B cell (primary cell): Measurements from ENCODE around the gene TMEM115. TPM values are rescaled to one million over a fixed set of nuclear protein-coding genes. Genes with fewer than 3 reads are reported as not detected.

Source experiments
- ATAC-seq: fragments of 200-7000 bp; cut with Tn5 transposase; one replicate; pipeline ENCODE4 v1.10.0; 2021; ENCODE audit warnings: low read depth, mild to moderate bottlenecking, moderate number of reproducible peaks, moderate library complexity
- CTCF ChIA-PET: fragments of 350-600 bp; sonication (Branson Sonifier 250); formaldehyde crosslinking; loops from one replicate; lab custom pipeline; 2021; ENCODE audit warnings: antibody characterized with exemption, inconsistent platforms; lab: Charles Lee
- POLR2A ChIA-PET: fragments of 350-600 bp; sonication (Branson Sonifier 250); formaldehyde crosslinking; loops from one replicate; lab custom pipeline; 2021; ENCODE audit warnings: antibody characterized with exemption; lab: Charles Lee
- DNase-seq: peaks from one replicate; pipeline ENCODE4 v3.0.0; 2013
- H2AFZ ChIP-seq: 2 replicates; pipeline ENCODE4 v1.6.1; 2012; ENCODE audit warnings: mild to moderate bottlenecking, low read depth, low read length; ENCODE audit not compliant: insufficient read depth, poor library complexity, severe bottlenecking
- H3K27ac ChIP-seq, 2 donors: 1 replicate in 1 of 2; 2 replicates in 1 of 2; pipeline ENCODE4 v1.5.1; 2012 to 2013; ENCODE audit warnings: low read length in 2 of 2, mild to moderate bottlenecking in 2 of 2, moderate library complexity in 1 of 2
- H3K27me3 ChIP-seq, 4 experiments: fragments of 200-600 bp in 1 of 4; sonication (generic) in 1 of 4; replicated peaks in 1 of 4; 1 replicate in 2 of 4; 2 replicates in 2 of 4; pipeline versions ENCODE4 v1.6.1 to v1.7.0; 2013 to 2016; ENCODE audit warnings: low read length in 3 of 4, mild to moderate bottlenecking in 2 of 4, mixed read lengths in 1 of 4, moderate library complexity in 1 of 4; ENCODE audit not compliant: insufficient read depth in 4 of 4, control insufficient read depth in 3 of 4; ENCODE audit errors: control extremely low read depth in 1 of 4
- H3K36me3 ChIP-seq, 2 experiments: replicated peaks in 1 of 2; 1 replicate in 1 of 2; 2 replicates in 1 of 2; pipeline versions ENCODE4 v1.6.1 to v1.7.1; 2013; ENCODE audit warnings: low read length in 1 of 2; ENCODE audit not compliant: insufficient read depth in 2 of 2, control insufficient read depth in 1 of 2; ENCODE audit errors: control extremely low read depth in 1 of 2, extremely low read depth in 1 of 2
- H3K4me1 ChIP-seq, 2 donors: fragments of 200-600 bp in 1 of 2; sonication (generic) in 1 of 2; 1 replicate in 1 of 2; 2 replicates in 1 of 2; pipeline versions ENCODE4 v1.5.1 to v1.6.1; 2013 to 2017; ENCODE audit warnings: low read length in 2 of 2; ENCODE audit not compliant: control insufficient read depth in 2 of 2, insufficient read depth in 2 of 2
- H3K4me2 ChIP-seq: replicated peaks from 2 replicates; pipeline ENCODE3; 2012; ENCODE audit warnings: mild to moderate bottlenecking, low read depth, low read length; ENCODE audit not compliant: poor library complexity, severe bottlenecking
- H3K4me3 ChIP-seq, 5 experiments: fragments of 200-600 bp in 1 of 5; sonication (generic) in 1 of 5; 1 replicate in 3 of 5; 2 replicates in 2 of 5; pipeline versions ENCODE4 v1.5.1 to v1.7.0; 2011 to 2016; ENCODE audit warnings: low read length in 4 of 5, mild to moderate bottlenecking in 4 of 5, low read depth in 2 of 5, control low read depth in 1 of 5, moderate library complexity in 1 of 5; ENCODE audit not compliant: insufficient read depth in 1 of 5; ENCODE audit errors: control extremely low read depth in 1 of 5, extremely low read depth in 1 of 5
- H3K79me2 ChIP-seq: fragments of 200-600 bp; sonication (generic); one replicate; pipeline ENCODE4 v1.6.0; 2016; ENCODE audit warnings: low read length; ENCODE audit not compliant: control insufficient read depth, insufficient read depth
- H3K9ac ChIP-seq: fragments of 200-600 bp; sonication (generic); 2 replicates; pipeline ENCODE4 v1.6.1; 2017; ENCODE audit warnings: mild to moderate bottlenecking, low read length, moderate library complexity
- H3K9me3 ChIP-seq, 3 donors: one replicate each; pipeline versions ENCODE4 v1.6.1 to v1.7.1; 2013; ENCODE audit warnings: low read length in 2 of 3; ENCODE audit not compliant: control insufficient read depth in 2 of 3, insufficient read depth in 1 of 3; ENCODE audit errors: control extremely low read depth in 1 of 3
- H4K20me1 ChIP-seq: 2 replicates; pipeline ENCODE4 v1.6.0; 2012; ENCODE audit warnings: mild to moderate bottlenecking, low read length; ENCODE audit not compliant: insufficient read depth, control insufficient read depth, poor library complexity, severe bottlenecking
- H3K27ac Mint-ChIP-seq: one replicate; pipeline ENCODE4 v1.8.0; 2021; ENCODE audit warnings: mixed read lengths
- H3K27me3 Mint-ChIP-seq: one replicate; pipeline ENCODE4 v1.8.0; 2021; ENCODE audit warnings: mixed read lengths
- H3K4me1 Mint-ChIP-seq: one replicate; pipeline ENCODE4 v1.8.0; 2021; ENCODE audit warnings: mixed read lengths
- H3K4me3 Mint-ChIP-seq: one replicate; pipeline ENCODE4 v1.8.0; 2021; ENCODE audit warnings: mixed read lengths
- H3K9me3 Mint-ChIP-seq: one replicate; pipeline ENCODE4 v1.8.0; 2022; ENCODE audit warnings: mixed read lengths; ENCODE audit not compliant: insufficient read depth
- EZH2 ChIP-seq: IDR thresholded peaks from 2 replicates; pipeline ENCODE4 v1.6.1; 2012; ENCODE audit warnings: borderline replicate concordance, low read depth, mild to moderate bottlenecking, moderate library complexity, low read length; ENCODE audit not compliant: insufficient read depth, poor library complexity, severe bottlenecking
- WGBS: methylation state at CpG from one replicate; pipeline ENCODE4 v1.1.5; 2013; ENCODE audit warnings: missing lambda C conversion rate; ENCODE audit not compliant: insufficient coverage; 5-methylcytosine and 5-hydroxymethylcytosine counted together
- intact Hi-C: fragments of 100-400 bp; cut with micrococcal nuclease; formaldehyde crosslinking; loops from one replicate; pipeline ENCODE4 v1.10.0; 2022
- polyA plus RNA-seq: library from polyadenylated mRNA; depleted of rRNA; stranded (reverse); fragments of >200 nt; gene quantifications from 2 replicates; pipeline ENCODE4 v1.2.3, GENCODE V29; 2012
- total RNA-seq, 2 donors: library from RNA; stranded (reverse); fragments of 120-200 nt in 1 of 2; gene quantifications; 1 replicate in 1 of 2; 2 replicates in 1 of 2; pipeline versions ENCODE4 v1.2.3 to v1.2.4, GENCODE V29; 2013 to 2022
- TF ChIP-seq, protein P1 (sequence below): fragments of 200-600 bp; IDR thresholded peaks from one replicate; pipeline ENCODE4 v1.8.0; 2022; ENCODE audit warnings: antibody characterized with exemption, mild to moderate bottlenecking

The TMEM115 gene
- total and polyA plus RNA-seq, 2 donors (not counting 1 experiment from before 2014, with no cell fraction given): 19.8 to 27.2 TPM

DNA sequence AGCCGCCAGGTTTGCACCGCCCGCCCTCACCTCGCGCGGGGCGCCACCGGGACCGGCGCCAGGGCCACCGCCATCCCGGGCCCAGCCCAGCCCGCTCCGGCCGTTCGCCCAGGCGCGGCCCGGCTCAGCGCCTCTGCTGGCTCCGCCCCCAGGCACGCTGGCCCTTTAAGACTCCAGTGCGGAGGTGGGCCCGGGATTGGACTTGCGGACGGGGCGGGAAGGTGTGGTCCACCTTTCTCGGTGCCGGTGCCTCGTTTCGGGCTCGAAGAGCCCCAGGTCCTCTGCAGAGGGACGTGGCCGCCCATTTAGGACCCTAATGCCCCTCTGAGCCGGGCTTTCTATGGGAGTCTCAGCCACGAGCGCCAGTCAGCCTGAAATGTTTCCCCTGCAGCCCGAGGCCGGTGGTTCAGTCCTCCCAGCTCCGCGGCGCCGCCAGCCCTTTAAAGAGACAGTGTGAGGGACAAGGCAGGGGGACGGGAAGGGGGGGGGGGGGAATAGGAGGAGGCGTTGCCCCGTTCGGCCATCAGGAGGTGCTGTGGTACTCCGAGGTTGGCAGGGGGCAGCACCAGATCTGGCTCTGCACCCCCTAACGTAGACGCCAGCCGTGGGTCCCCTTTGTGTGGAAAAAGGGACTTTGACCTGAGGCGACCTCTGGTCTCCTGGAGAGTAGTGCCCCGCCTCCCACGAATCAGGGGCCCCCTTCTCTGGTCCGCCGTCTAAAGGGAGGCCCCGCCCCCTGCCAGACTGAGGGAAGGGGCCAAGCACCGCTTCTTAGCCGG, 37.8 kb downstream of the TMEM115 start:
- peaks cover 49% of the 10 kb centered on the region for H3K4me1 Mint-ChIP-seq
- intact Hi-C loops: loop anchor here (1.0 to 5.0 kb wide), 6 partner anchors 15 to 127 kb away; partner anchors contain the start of genes GNAI2, HYAL3, IFRD2 and NAA80
- no peak for TF ChIP-seq EZH2
- TF ChIP-seq, protein P1, sequence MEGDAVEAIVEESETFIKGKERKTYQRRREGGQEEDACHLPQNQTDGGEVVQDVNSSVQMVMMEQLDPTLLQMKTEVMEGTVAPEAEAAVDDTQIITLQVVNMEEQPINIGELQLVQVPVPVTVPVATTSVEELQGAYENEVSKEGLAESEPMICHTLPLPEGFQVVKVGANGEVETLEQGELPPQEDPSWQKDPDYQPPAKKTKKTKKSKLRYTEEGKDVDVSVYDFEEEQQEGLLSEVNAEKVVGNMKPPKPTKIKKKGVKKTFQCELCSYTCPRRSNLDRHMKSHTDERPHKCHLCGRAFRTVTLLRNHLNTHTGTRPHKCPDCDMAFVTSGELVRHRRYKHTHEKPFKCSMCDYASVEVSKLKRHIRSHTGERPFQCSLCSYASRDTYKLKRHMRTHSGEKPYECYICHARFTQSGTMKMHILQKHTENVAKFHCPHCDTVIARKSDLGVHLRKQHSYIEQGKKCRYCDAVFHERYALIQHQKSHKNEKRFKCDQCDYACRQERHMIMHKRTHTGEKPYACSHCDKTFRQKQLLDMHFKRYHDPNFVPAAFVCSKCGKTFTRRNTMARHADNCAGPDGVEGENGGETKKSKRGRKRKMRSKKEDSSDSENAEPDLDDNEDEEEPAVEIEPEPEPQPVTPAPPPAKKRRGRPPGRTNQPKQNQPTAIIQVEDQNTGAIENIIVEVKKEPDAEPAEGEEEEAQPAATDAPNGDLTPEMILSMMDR: peak; percentile 65

More for the DNA sequence above, 37.8 kb downstream of the TMEM115 start:
- CTCF ChIA-PET: interaction anchor here (0.6 to 2.0 kb wide), 9 partner anchors 16 to 288 kb away, joined by 3 to 9 read pairs (median 3); partner anchors contain the start of genes CYB561D2, HYAL3, IFRD2 and NAA80
- peaks cover 0 to 16% of the 10 kb centered on the region in 2 experiments for H3K36me3 ChIP-seq
- peak overlapping the region; percentile 95 for H3K4me2 ChIP-seq
- H3K27ac Mint-ChIP-seq: peak overlapping the region; percentile 97
- H3K9me3 ChIP-seq: peaks cover 0 to 3% (median 0%) of the 10 kb centered on the region in 3 donors
- peak overlapping the region; percentile 96 for H3K9ac ChIP-seq
- H3K4me3 Mint-ChIP-seq: peak overlapping the region; percentile 98
- H3K27me3 Mint-ChIP-seq: no peaks in the 10 kb centered on the region
- H3K4me1 ChIP-seq: peaks cover 22 to 58% of the 10 kb centered on the region in 2 donors
- peak; percentile 94 for DNase-seq
- peak overlapping the region; percentile 99 for H2AFZ ChIP-seq
- H3K9me3 Mint-ChIP-seq: no peaks in the 10 kb centered on the region
- peaks cover 7% of the 10 kb centered on the region for H3K79me2 ChIP-seq
- peak overlapping the region; percentile 94 to 96 for H3K27ac ChIP-seq
- peak overlapping the region; percentile 64 to 95 (median 74) for H3K4me3 ChIP-seq
- WGBS: 1% methylated on average over 59 of the region's 59 CpGs
- no peaks in the 10 kb centered on the region for H3K27me3 ChIP-seq
- no peaks in the 10 kb centered on the region for H4K20me1 ChIP-seq
- POLR2A ChIA-PET: interaction anchor here (0.7 to 2.3 kb wide), 6 partner anchors 16 to 107 kb away, joined by 3 to 24 read pairs (median 6); partner anchors contain the start of genes HYAL3, IFRD2 and NAA80
- peak; percentile 80 for ATAC-seq
